Lung (tissue), 12 donors: ENCODE data around the gene SCPEP1. TPM values are rescaled to one million over a fixed set of nuclear protein-coding genes. Genes with fewer than 3 reads are reported as not detected.
A peak's percentile ranks its signal among the peaks of the same experiment; 100 is the strongest.

ENCODE experiments used
- ATAC-seq: fragments of 200-7000 bp; cut with Tn5 transposase; one replicate; pipeline ENCODE4 v1.9.1; 2020; ENCODE audit warnings: moderate number of reproducible peaks; ENCODE audit not compliant: insufficient read depth, low FRiP score
- DNase-seq, 3 donors: peaks; one replicate each; pipeline ENCODE4 v3.0.0-alpha.2; 2013 to 2017
- H3K27ac ChIP-seq, 2 donors: one replicate each; pipeline ENCODE4 v1.5.1; 2013; ENCODE audit warnings: mild to moderate bottlenecking in 2 of 2, moderate library complexity in 2 of 2, control low read depth in 1 of 2, inconsistent platforms in 1 of 2, low read depth in 1 of 2, low read length in 1 of 2
- H3K27me3 ChIP-seq, 3 donors: one replicate each; pipeline ENCODE4 v1.5.1; 2013; ENCODE audit warnings: low read length in 2 of 3; ENCODE audit not compliant: control insufficient read depth in 3 of 3, insufficient read depth in 3 of 3
- H3K36me3 ChIP-seq, 4 donors: one replicate each; pipeline ENCODE4 v1.5.1; 2013; ENCODE audit warnings: low read length in 4 of 4, mild to moderate bottlenecking in 1 of 4, moderate library complexity in 1 of 4; ENCODE audit not compliant: control insufficient read depth in 4 of 4, insufficient read depth in 4 of 4
- H3K4me1 ChIP-seq, 5 donors: one replicate each; pipeline ENCODE4 v1.5.1; 2013; ENCODE audit warnings: low read length in 5 of 5, mild to moderate bottlenecking in 2 of 5, moderate library complexity in 1 of 5; ENCODE audit not compliant: control insufficient read depth in 5 of 5, insufficient read depth in 5 of 5
- H3K4me3 ChIP-seq: one replicate; pipeline ENCODE4 v1.5.1; 2013; ENCODE audit warnings: mild to moderate bottlenecking, control low read depth, moderate library complexity
- H3K9ac ChIP-seq, 2 donors: one replicate each; pipeline ENCODE4 v1.5.1; 2013; ENCODE audit warnings: low read length in 2 of 2, control low read depth in 1 of 2; ENCODE audit not compliant: insufficient read depth in 1 of 2
- H3K9me3 ChIP-seq, 4 donors: one replicate each; pipeline ENCODE4 v1.5.1; 2013; ENCODE audit warnings: low read length in 3 of 4, mild to moderate bottlenecking in 1 of 4, moderate library complexity in 1 of 4; ENCODE audit not compliant: control insufficient read depth in 4 of 4, insufficient read depth in 3 of 4
- CTCF ChIP-seq: IDR thresholded peaks from 2 replicates; pipeline ENCODE4 v1.5.1; 2012; ENCODE audit warnings: mild to moderate bottlenecking; ENCODE audit errors: control extremely low read depth, extremely low read depth
- WGBS, 2 donors: extraction: QIAGEN DNeasy Blood & Tissue Kit; methylation state at CpG; one replicate each; pipeline ENCODE4 v1.1.7; 2013; 5-methylcytosine and 5-hydroxymethylcytosine counted together
- polyA plus RNA-seq, 2 donors: library from polyadenylated mRNA; stranded (reverse); fragments of 200-250 nt; gene quantifications; one replicate each; pipeline ENCODE4 v1.2.1, GENCODE V29; 2013
- total RNA-seq, 2 donors: library from RNA; depleted of rRNA in 1 of 2; stranded (reverse); fragments of >200 nt in 1 of 2; gene quantifications; one replicate each; pipeline ENCODE4 v1.2.1, GENCODE V29; 2014 to 2021
- donor health status: control.
- donor health status: control.
- donor health status: Bipolar disorder and iron deficiency.
- donor health status: healthy.
- donor health status: DM: yes; HTN: yes; CAD: no.

SCPEP1 gene
- total and polyA plus RNA-seq, 4 donors, result 49.5 to 122 (median 91.2) TPM

- H3K9ac ChIP-seq, result no peak overlapping the region
- 71 to 77% methylated on average over 1 of the region's 1 CpG for WGBS, 2 donors
- no peak for ATAC-seq
- no peak for DNase-seq
- no peak overlapping the region for H3K4me3 ChIP-seq
- peaks cover 0 to 3% (median 0%) of the 10 kb centered on the region in 5 donors for H3K4me1 ChIP-seq
- H3K36me3 ChIP-seq, result no peaks in the 10 kb centered on the region
- TF ChIP-seq CTCF, result no peak
- peaks cover 0 to 4% (median 2%) of the 10 kb centered on the region in 4 donors for H3K9me3 ChIP-seq
- no peaks in the 10 kb centered on the region for H3K27me3 ChIP-seq
- no peak overlapping the region for H3K27ac ChIP-seq
These were observed 47.9 kb downstream of the SCPEP1 start for GRCh38 chr17:57025876-57026275.

GRCh38 chr17:57027852-57028251, 49.9 kb downstream of the SCPEP1 start:
- H3K4me3 ChIP-seq, result no peak overlapping the region
- no peak for TF ChIP-seq CTCF
- H3K9me3 ChIP-seq, result peaks cover 0 to 4% (median 2%) of the 10 kb centered on the region in 4 donors
- H3K27me3 ChIP-seq, result no peaks in the 10 kb centered on the region
- no peaks in the 10 kb centered on the region for H3K36me3 ChIP-seq
- no peak overlapping the region for H3K27ac ChIP-seq
- H3K4me1 ChIP-seq, result no peaks in the 10 kb centered on the region
- DNase-seq (no peak), ATAC-seq (no peak)
- WGBS, 2 donors, result 84 to 89% methylated on average over 1 of the region's 1 CpG
- no peak overlapping the region for H3K9ac ChIP-seq

- no peaks in the 10 kb centered on the region for H3K36me3 ChIP-seq
- no peak overlapping the region for H3K9ac ChIP-seq
- ATAC-seq (no peak), DNase-seq (peak; percentile 34 to 61 (median 36))
- H3K27ac ChIP-seq, result peak overlapping the region; percentile 73 to 82
- 62 to 79% methylated on average over 8 of the region's 8 CpGs for WGBS, 2 donors
- H3K4me1 ChIP-seq, result peaks cover 0 to 17% (median 0%) of the 10 kb centered on the region in 5 donors
- TF ChIP-seq CTCF, result no peak
- H3K4me3 ChIP-seq, result no peak overlapping the region
- peaks cover 0 to 4% (median 2%) of the 10 kb centered on the region in 4 donors for H3K9me3 ChIP-seq
- H3K27me3 ChIP-seq, result no peaks in the 10 kb centered on the region
These were observed 54.4 kb downstream of the SCPEP1 start for GRCh38 chr17:57032343-57032742.

GRCh38 chr17:57033296-57033695, 55.4 kb downstream of the SCPEP1 start:
- 38 to 53% methylated on average over 3 of the region's 3 CpGs for WGBS, 2 donors
- peak; percentile 58 to 91 (median 78) for DNase-seq
- Histone ChIP-seq H3K36me3 (no peaks in the 10 kb centered on the region), H3K4me1 (peaks cover 0 to 17% (median 2%) of the 10 kb centered on the region in 5 donors), H3K27me3 (peaks cover 0 to 3% (median 3%) of the 10 kb centered on the region in 3 donors), H3K9me3 (peaks cover 0 to 3% (median 0%) of the 10 kb centered on the region in 4 donors), H3K9ac (no peak overlapping the region), H3K4me3 (no peak overlapping the region), H3K27ac (peak overlapping the region in 1 of 2 donors; percentile 73)
- no peak for ATAC-seq
- TF ChIP-seq CTCF, result no peak
